ENCODE data around the gene COLEC11. TPM values are rescaled to one million over a fixed set of nuclear protein-coding genes. Genes with fewer than 3 reads are reported as not detected.

The COLEC11 gene
- total RNA-seq, 1 donor from 2014 or later = 0.26 TPM

DNA sequence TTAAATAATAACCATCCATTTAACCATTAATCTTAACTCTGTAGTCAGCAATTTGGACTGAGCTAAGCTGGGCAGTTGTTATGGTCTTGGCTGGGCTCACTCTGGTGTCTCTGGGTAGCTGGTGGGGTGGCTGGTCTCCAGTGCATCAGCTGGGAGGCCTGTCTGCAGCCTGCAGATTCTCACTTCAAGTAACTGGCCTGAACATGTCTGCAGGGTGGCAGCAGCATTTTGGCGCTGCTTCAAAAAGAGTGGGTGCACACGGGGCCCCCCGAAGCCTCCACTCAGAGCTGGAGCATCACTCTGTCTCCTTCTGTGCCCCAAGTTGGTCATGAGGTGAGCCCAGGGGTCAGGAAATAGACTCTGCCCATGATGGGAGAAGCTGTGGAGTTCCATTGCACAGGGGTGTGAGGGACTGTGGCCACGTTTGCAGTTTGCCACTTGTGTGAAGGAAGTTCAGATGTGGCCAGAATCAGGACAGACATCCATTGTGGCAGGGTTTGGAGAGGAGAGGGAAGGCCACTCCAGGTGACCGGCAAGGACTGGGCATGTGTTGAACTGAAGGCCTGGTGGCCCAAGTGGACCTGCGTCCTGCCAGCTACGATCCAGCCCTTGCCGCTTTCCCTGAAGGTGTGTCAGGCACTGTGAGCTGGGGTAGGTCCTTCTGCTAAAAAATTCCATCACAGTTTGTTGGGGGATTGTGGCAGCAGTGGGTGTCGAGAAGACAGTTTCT lies 58.1 kb downstream of the COLEC11 start:
- DNase-seq (ENCODE audit: low read depth) (no peak), FAIRE-seq (no peak)
- Histone ChIP-seq H3K36me3 (ENCODE audit: control insufficient read depth, insufficient read depth, low read length) (no peaks in the 10 kb centered on the region), H3K27me3 (ENCODE audit: control insufficient read depth, insufficient read depth, low read length) (no peaks in the 10 kb centered on the region), H3K4me3 (ENCODE audit: low read depth, low read length) (no peak overlapping the region)
- TF ChIP-seq, protein P1, sequence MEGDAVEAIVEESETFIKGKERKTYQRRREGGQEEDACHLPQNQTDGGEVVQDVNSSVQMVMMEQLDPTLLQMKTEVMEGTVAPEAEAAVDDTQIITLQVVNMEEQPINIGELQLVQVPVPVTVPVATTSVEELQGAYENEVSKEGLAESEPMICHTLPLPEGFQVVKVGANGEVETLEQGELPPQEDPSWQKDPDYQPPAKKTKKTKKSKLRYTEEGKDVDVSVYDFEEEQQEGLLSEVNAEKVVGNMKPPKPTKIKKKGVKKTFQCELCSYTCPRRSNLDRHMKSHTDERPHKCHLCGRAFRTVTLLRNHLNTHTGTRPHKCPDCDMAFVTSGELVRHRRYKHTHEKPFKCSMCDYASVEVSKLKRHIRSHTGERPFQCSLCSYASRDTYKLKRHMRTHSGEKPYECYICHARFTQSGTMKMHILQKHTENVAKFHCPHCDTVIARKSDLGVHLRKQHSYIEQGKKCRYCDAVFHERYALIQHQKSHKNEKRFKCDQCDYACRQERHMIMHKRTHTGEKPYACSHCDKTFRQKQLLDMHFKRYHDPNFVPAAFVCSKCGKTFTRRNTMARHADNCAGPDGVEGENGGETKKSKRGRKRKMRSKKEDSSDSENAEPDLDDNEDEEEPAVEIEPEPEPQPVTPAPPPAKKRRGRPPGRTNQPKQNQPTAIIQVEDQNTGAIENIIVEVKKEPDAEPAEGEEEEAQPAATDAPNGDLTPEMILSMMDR (IDR thresholded peaks at IDR 0.05; ENCODE audit: insufficient read depth, low read length, severe bottlenecking) = no peak

DNA sequence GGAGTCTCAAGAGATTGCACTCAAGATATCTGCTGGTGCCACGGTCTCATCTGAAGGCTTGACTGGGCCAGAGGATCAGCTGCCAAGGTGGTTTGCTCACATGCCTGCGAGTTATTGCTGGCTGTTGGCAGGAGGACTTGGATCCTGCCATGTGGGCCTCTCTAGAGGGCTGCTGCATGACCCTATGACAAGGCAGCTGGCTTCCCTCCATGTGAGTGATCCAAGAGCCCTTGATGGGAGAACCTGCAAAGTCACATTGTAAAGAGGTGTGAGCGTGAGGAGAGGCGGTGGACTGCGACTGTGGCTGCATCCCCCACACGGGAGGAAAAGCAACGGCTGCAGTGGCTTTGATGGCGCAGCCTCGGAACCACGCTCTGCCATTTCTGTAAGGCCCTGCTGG lies 59.1 kb downstream of the COLEC11 start:
- no peak overlapping the region for H3K4me3 ChIP-seq (ENCODE audit: low read depth, low read length)
- FAIRE-seq = no peak
- TF ChIP-seq, protein P1 (IDR thresholded peaks at IDR 0.05; ENCODE audit: insufficient read depth, low read length, severe bottlenecking) = no peak
- no peaks in the 10 kb centered on the region for H3K27me3 ChIP-seq (ENCODE audit: control insufficient read depth, insufficient read depth, low read length)
- H3K36me3 ChIP-seq (ENCODE audit: control insufficient read depth, insufficient read depth, low read length) = no peaks in the 10 kb centered on the region
- DNase-seq (ENCODE audit: low read depth) = no peak

DNA sequence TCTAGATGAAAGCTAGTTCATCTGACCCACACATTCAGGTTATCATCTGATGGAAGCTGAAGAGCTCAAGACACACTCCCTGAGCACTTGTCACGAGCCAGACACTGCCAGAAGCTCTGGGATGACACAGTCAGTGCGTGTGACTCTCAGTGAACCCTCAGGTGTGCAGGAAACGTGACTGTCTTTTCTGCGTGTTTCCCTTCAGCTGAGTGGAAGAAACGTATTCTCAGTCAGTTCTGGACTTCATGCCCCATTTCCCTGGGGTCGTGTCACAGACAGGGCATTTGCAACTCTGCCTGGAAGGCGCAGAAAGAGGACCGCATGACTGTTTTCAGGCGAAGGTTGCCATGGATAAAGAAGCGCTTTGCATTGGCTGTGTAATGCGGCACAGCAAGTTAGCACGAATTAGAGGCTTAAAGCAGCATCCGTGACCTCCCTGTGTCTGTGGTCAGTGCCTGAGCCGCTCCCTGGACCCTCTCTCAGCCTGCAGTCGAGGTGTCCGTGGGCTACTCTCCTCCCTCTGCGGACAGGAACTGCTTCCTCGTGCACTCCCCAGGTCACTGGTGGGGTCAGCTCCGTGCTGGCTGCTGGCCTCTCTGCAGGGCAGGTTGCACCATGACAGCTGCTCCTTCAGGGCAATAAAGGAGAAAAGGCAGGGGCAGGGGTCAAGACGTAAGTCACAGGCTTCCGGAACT lies 59.8 kb downstream of the COLEC11 start:
- TF ChIP-seq, protein P1 (IDR thresholded peaks at IDR 0.05; ENCODE audit: insufficient read depth, low read length, severe bottlenecking) = no peak
- Histone ChIP-seq H3K4me3 (ENCODE audit: low read depth, low read length) (no peak overlapping the region), H3K36me3 (ENCODE audit: control insufficient read depth, insufficient read depth, low read length) (no peaks in the 10 kb centered on the region), H3K27me3 (ENCODE audit: control insufficient read depth, insufficient read depth, low read length) (no peaks in the 10 kb centered on the region)
- DNase-seq (ENCODE audit: low read depth) = no peak
- no peak for FAIRE-seq

DNA sequence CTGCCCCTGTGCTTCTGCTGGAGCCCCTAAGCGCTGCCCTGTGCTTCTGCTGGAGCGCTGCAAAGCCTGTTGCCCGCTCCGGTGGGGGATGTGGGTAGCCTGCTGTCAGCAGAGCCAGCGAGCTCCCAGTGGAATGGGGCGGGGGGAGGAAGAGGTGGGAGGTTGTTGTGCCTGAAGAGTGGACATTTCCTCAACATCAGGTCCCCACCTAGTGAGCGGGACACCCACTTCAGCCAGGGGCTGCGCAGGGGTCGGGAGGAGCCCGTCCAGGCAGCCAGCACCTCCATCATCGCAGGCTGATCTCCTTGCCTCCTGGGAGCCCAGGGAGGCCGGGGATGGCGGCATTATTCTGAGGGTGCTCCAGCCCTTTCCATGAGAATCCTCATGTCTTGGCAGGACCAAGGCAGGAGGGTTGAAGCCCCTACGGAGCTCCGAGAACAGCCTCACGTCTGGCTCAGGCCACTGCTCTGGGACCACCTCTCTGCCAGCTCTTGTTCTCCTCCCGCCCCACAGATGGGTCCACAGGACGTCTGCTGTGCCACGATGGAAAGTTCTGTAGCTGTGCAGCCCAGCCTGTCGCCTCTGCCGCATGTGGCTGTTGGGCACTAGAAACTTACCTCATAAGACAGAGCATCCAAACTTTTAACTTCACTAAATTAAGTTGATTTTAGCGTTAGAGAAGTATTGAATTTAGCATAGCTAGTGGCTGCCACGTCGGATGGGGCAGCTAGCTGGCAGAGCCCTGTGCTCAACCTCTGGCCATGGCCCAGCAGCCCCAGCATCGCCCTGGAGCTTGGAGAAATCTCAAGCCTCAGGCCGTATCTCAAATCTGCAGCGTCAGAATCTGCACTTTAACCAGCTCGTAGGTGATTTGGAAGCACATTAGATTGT lies 61.2 kb downstream of the COLEC11 start:
- FAIRE-seq (no peak), DNase-seq (ENCODE audit: low read depth) (no peak)
- Histone ChIP-seq H3K36me3 (ENCODE audit: control insufficient read depth, insufficient read depth, low read length) (no peaks in the 10 kb centered on the region), H3K27me3 (ENCODE audit: control insufficient read depth, insufficient read depth, low read length) (no peaks in the 10 kb centered on the region), H3K4me3 (ENCODE audit: low read depth, low read length) (no peak overlapping the region)
- TF ChIP-seq, protein P1 (IDR thresholded peaks at IDR 0.05; ENCODE audit: insufficient read depth, low read length, severe bottlenecking) = no peak

DNA sequence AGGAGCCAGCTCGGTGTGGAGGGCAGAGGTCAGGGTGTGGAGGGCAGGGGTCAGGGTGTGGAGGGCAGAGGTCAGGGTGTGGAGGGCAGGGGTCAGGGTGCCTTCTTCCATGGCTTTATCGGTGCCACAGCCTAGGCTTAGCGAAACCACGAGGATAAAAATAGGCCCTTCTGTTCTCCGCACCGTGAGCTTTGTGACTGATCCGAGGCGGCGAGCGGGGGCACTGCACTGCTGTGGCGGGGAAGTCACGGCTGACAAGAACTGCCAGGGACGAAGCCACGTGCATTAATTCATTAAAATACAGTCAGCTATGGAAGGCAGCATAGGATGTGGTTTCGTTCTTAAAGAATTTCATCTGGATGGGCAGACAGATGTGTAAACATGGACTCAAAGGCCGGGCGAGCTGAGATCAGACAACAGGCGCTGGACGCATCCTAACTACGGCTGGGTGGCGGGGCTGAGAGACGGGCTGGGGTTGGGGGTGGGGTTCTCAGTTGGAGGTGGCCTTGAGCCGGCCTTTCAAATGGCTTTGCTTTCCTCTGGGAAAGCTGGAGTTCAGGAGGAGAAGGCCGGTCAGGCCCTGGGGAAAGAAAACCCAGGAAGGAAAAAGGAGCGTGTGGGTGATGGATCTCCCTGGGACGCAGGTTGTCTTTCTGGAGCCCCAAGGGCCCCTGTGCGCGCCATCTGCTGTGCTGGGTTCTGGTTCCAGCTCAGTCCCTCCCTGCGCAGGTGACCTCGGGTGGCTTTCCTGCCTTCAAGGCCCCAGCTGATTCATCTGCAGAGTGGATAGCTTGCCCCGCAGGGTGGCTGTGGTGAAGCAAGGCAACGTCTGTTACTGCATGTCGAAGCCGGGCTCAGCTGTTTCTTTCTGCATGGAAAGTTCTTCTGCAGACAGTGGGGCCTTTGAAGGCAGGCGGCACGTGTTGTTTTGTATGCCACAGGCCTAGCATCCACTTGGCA lies 62.1 kb downstream of the COLEC11 start:
- H3K27me3 ChIP-seq (ENCODE audit: control insufficient read depth, insufficient read depth, low read length) = no peaks in the 10 kb centered on the region
- TF ChIP-seq, protein P1 (IDR thresholded peaks at IDR 0.05; ENCODE audit: insufficient read depth, low read length, severe bottlenecking) = no peak
- no peaks in the 10 kb centered on the region for H3K36me3 ChIP-seq (ENCODE audit: control insufficient read depth, insufficient read depth, low read length)
- DNase-seq (ENCODE audit: low read depth) = no peak
- no peak overlapping the region for H3K4me3 ChIP-seq (ENCODE audit: low read depth, low read length)
- no peak for FAIRE-seq
